HG03103 (cell line): Measurements from ENCODE around the gene C3orf18.
"Not testable (repeated sequence)": the region's sequence is repeated elsewhere in the genome, so short reads cannot be mapped to it uniquely, and the experiment has no call there.

Experiments used
- ATAC-seq: cut with Tn5 transposase; IDR thresholded peaks from one replicate; pipeline ENCODE4 v1.9.1; 2021; ENCODE audit warnings: low read depth; ENCODE audit not compliant: unreplicated experiment

Gene C3orf18

DNA sequence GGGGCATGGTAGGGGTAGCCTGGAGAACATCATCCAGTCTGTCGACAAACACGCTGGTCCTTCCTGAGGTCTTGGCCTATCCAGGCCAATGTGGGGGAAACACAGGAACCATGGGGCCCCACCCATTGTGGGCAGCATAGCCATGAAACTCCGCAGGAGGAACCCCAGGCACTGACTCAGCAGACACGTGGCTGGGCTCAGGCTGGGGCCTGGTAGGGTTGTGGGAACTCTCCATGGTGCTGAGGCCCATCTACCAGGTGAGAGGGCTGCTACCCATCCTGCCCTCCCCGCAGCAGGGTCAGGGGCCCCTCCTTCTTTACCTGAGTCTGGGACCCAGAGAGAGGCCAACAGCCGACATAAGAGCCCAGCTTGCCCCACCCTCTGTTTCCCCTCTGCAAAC is 41.6 kb downstream of the C3orf18 start:
- no peak for ATAC-seq

DNA sequence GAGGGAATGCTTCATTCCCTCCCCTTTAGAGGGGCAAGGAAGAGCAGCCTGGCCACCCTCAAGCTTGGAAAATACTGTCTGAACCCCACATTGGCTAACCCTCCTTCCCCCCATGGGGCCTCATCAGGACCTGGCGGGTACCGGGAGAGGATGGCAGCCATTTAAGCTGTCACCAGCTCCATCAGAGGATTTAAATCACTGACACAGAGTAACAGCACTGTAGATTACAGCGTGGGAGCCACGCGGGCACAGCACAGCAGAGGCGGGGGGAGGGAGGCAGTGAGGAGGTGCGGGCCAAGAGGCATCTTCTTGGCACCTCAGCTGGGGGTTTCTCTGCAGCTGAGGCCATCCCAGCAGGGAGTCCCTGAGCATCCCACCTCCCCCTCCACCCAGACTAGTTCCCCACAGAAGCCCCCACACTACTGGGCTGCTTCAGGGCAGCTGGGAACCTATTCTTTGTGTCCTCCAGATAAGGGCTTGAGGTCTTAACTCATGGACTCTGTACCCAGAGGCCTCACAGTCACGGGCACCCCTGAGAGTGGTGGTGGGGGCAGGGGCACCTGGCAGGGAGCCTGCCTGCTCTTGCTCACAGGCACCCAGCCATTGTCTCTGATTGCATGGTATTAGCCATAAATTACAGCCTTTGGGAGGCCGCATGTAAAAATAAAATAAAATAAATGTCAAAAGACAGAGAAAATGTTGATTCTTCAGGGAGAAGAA is 42.2 kb downstream of the C3orf18 start:
- ATAC-seq = no peak

- no peak for ATAC-seq
Measured at GRCh38 chr3:50524746-50525145, 42.8 kb downstream of the C3orf18 start.

- ATAC-seq = no peak
Measured at GRCh38 chr3:50523279-50523811, 44.2 kb downstream of the C3orf18 start.

- ATAC-seq = no peak
Measured at GRCh38 chr3:50521572-50521971, 46.0 kb downstream of the C3orf18 start.

DNA sequence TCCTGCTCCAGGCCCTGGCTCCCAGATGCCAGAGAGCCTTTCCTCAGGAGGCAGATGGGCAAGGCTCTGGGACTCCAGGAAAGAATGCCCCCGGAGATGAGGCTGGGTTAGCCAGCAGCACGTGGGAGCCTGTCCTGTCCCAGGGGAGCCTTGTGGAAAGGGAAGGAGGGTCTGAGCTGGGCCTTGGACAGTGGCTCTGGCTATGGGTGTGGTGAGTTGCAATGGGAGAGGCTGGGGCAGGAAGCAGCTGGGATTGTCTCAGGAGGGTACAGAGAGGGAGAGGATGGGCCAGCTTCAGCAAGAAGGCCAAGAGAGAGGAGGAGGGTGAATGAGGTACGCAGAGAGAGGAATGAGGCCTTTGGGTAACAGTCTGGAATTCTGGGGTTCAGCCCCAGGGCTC is 46.7 kb downstream of the C3orf18 start:
- ATAC-seq = no peak

GRCh38 chr3:50519471-50520089 is 48.0 kb downstream of the C3orf18 start:
- ATAC-seq = no peak

DNA sequence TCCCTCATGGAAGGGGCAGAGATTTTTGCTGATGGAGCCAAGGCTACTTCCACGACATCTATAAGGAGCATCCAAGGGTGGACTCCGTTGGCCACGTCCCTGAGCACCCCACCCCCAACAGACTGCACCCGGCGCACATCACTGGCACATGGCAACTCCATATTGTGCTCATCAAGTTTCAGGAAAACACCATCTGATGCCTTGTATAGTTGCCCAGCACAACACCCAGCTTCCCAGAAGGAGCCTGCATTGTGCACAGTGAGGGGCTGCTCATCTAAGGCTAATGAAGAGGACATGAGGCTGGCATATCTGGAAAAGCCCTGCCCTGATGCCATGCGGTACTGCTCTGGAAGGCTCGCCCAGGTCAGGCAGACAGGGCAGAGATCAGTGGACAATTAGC is 49.1 kb downstream of the C3orf18 start:
- ATAC-seq = no peak

DNA sequence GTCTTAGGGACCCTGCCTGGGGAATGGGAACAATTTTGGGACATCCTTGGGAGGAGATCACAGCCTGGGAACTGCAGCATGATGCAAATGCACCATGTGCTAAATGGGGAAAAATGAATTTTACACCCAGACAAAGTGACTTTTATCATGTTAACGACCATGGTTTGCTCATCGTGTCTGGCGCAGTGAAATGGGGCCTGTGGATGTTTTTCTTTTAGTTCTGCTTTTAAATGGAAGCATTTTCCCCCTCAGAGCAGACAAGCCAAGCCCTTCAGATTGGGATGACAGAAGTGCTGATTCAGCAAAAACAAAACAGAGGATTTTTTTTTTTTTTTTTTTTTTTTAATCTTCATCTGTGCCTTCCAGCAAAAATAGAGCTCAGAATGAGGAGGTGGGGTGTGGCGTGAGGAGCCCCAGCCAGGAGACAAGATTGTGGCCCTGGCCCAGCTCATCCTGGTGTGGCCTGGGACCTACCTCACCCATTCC is 49.8 kb downstream of the C3orf18 start:
- ATAC-seq = no peak

GRCh38 chr3:50516440-50516871 is 51.1 kb downstream of the C3orf18 start:
- no peak for ATAC-seq

GRCh38 chr3:50515565-50516439 is 51.7 kb downstream of the C3orf18 start:
- no peak for ATAC-seq

DNA sequence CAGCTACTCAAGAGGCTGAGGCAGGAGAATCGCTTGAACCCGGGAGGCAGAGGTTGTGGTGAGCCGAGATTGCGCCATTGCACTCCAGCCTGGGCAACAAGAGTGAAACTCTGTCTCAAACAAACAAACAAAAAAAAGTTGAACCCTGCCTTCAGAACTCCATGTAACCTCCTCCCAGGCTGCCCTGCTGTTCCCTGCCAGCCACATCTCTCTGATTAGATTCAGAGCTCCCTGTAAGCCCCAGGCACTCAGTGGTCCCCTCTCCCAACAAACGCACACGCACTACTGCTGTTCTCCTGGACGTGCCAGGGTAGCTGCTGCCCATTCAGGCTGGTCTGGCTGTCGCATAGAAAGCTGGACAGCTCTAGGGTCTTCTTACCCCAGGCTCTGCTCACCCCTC is 54.6 kb downstream of the C3orf18 start:
- not testable (repeated sequence) for ATAC-seq

DNA sequence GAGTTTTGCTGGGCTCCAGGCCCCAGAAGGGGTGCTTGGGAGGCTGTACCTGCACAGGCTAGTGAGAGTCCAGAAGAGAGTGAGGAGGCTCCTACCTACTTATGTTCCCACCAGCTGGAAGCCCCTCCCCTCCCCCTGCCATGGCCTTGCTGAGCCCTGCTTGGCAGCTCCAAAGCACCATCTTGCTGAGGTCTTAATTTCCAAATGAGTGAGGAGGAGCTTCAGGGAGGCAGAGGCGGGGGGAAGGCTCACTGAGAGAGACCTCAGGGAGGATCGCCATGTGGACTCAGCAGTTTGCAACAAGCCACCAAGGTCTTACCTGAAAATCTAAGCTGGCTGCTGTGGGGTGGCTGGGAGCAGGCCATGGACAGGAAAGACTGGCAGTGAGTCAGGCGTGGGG is 55.4 kb downstream of the C3orf18 start:
- ATAC-seq = no peak

- ATAC-seq = no peak
Measured at GRCh38 chr3:50510325-50510724, 57.2 kb downstream of the C3orf18 start.

DNA sequence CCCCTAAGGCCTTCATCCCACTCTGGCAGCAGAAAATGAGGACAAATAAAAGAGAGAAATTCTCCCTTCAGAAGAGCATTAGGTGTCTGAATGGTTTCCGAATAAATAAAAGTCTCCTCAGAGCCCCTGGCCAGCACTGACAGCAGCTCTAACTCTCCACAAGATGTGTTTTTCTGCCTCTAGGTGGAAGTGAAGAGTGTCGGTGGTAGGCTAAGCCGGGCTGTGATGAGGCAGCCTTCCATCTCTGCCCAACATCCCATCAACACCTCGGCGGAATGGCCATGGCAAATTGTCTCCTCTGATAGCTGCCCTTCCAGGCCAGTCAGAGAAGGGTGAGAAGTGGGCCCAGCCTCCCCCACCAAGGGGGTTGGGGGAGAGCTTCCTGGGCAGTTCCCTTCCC is 57.8 kb downstream of the C3orf18 start:
- ATAC-seq = no peak

GRCh38 chr3:50508821-50509220 is 58.7 kb downstream of the C3orf18 start:
- no peak for ATAC-seq
